CD4-positive, alpha-beta T cell (primary cell): ENCODE data around the gene LRSAM1. TPM values are rescaled to one million over a fixed set of nuclear protein-coding genes. Genes with fewer than 3 reads are reported as not detected.

Experiments
- ATAC-seq: fragments of 200-7000 bp; cut with Tn5 transposase; one replicate; pipeline ENCODE4 v1.10.0; 2022; ENCODE audit warnings: mild to moderate bottlenecking; ENCODE audit not compliant: poor library complexity
- CTCF ChIA-PET: fragments of 350-600 bp; sonication (Branson Sonifier 250); formaldehyde crosslinking; loops from one replicate; lab custom pipeline; 2021; ENCODE audit warnings: antibody characterized with exemption, inconsistent platforms; lab: Charles Lee
- POLR2A ChIA-PET: fragments of 350-600 bp; sonication (Branson Sonifier 250); formaldehyde crosslinking; loops from one replicate; lab custom pipeline; 2021; ENCODE audit warnings: antibody characterized with exemption, inconsistent platforms; lab: Charles Lee
- DNase-seq, 14 experiments: peaks; one replicate each; pipeline ENCODE4 v3.0.0-alpha.2; 2013 to 2020; ENCODE audit warnings: mixed read lengths in 2 of 14
- H3K27ac ChIP-seq, 2 donors: one replicate each; pipeline versions ENCODE4 v1.5.1 to v1.7.0; 2013; ENCODE audit warnings: low read length in 2 of 2, low read depth in 1 of 2, mild to moderate bottlenecking in 1 of 2
- H3K27me3 ChIP-seq, 2 experiments: 1 replicate in 1 of 2; 2 replicates in 1 of 2; pipeline versions ENCODE4 v1.6.1 to v1.7.0; 2013; ENCODE audit warnings: low read length in 2 of 2, control low read depth in 1 of 2, mild to moderate bottlenecking in 1 of 2, moderate library complexity in 1 of 2; ENCODE audit not compliant: insufficient read depth in 2 of 2, control insufficient read depth in 1 of 2
- H3K36me3 ChIP-seq: one replicate; pipeline ENCODE4 v1.6.1; 2013; ENCODE audit warnings: low read length, control low read depth; ENCODE audit not compliant: insufficient read depth
- H3K4me1 ChIP-seq: one replicate; pipeline ENCODE4 v1.6.1; 2013; ENCODE audit warnings: low read length, control low read depth; ENCODE audit not compliant: insufficient read depth
- H3K4me3 ChIP-seq: one replicate; pipeline ENCODE4 v1.5.1; 2013; ENCODE audit warnings: mild to moderate bottlenecking, low read length, moderate library complexity
- H3K9me3 ChIP-seq, 2 experiments: 1 replicate in 1 of 2; 2 replicates in 1 of 2; pipeline versions ENCODE4 v1.6.1 to v1.7.0; 2013; ENCODE audit warnings: low read length in 2 of 2, mild to moderate bottlenecking in 2 of 2, control low read depth in 1 of 2, moderate library complexity in 1 of 2; ENCODE audit not compliant: control insufficient read depth in 1 of 2, insufficient read depth in 1 of 2
- H3K27ac Mint-ChIP-seq: one replicate; pipeline ENCODE4 v1.8.0; 2020; ENCODE audit warnings: mixed read lengths
- H3K27me3 Mint-ChIP-seq: one replicate; pipeline ENCODE4 v1.8.0; 2021; ENCODE audit warnings: mixed read lengths
- H3K36me3 Mint-ChIP-seq: one replicate; pipeline ENCODE4 v1.8.0; 2021; ENCODE audit warnings: low read depth, mixed read lengths
- H3K4me1 Mint-ChIP-seq: one replicate; pipeline ENCODE4 v1.8.0; 2021; ENCODE audit warnings: low read depth, mixed read lengths
- H3K4me3 Mint-ChIP-seq: one replicate; pipeline ENCODE4 v1.8.0; 2020; ENCODE audit warnings: mild to moderate bottlenecking, mixed read lengths
- H3K9me3 Mint-ChIP-seq: one replicate; pipeline ENCODE4 v1.8.0; 2020; ENCODE audit warnings: mixed read lengths
- CTCF ChIP-seq: fragments of 200-600 bp; IDR thresholded peaks from one replicate; pipeline ENCODE4 v1.8.0; 2022; ENCODE audit warnings: antibody characterized with exemption, mild to moderate bottlenecking
- intact Hi-C, 2 experiments: fragments of 100-400 bp; cut with DNase I in 1 of 2; cut with micrococcal nuclease in 1 of 2; formaldehyde crosslinking; loops; one replicate each; pipeline versions ENCODE4 v1.15.1 to v1.9.0; 2023 to 2025; cut with DNase I, micrococcal nuclease
- total RNA-seq, 174 experiments: library from RNA in 2 of 174; stranded (reverse) in 2 of 174; gene quantifications; one replicate each; pipeline ENCODE4 v1.2.3 and lab custom pipeline; 2021 to 2026

LRSAM1 gene
- total RNA-seq, 2 experiments from 2014 or later = 11.4 to 16.0 TPM

GRCh38 chr9:127502706-127503378 lies 51.5 kb downstream of the LRSAM1 start:
- Histone ChIP-seq H3K27me3 (no peaks in the 10 kb centered on the region), H3K27ac (no peak overlapping the region), H3K36me3 (peaks cover 6% of the 10 kb centered on the region), H3K4me1 (peaks cover 3% of the 10 kb centered on the region), H3K9me3 (no peaks in the 10 kb centered on the region), H3K4me3 (no peak overlapping the region)
- Mint-ChIP-seq H3K27me3 (no peaks in the 10 kb centered on the region), H3K4me3 (no peak overlapping the region), H3K27ac (no peak overlapping the region), H3K4me1 (peaks cover 4% of the 10 kb centered on the region), H3K9me3 (no peaks in the 10 kb centered on the region), H3K36me3 (no peaks in the 10 kb centered on the region)
- intact Hi-C loops = no loop called here
- peak in 1 of 14 experiments; percentile 23 for DNase-seq
- TF ChIP-seq CTCF = no peak
- ATAC-seq = no peak
- ChIA-PET POLR2A (no interaction called here), CTCF (interaction anchor here (1.5 to 2.5 kb wide), 2 partner anchors 105 to 232 kb away, joined by 3 to 8 read pairs; partner anchors contain the start of gene TOR2A)

- H3K4me1 Mint-ChIP-seq = peaks cover 4% of the 10 kb centered on the region
- H3K36me3 Mint-ChIP-seq = no peaks in the 10 kb centered on the region
- ATAC-seq (no peak), DNase-seq (peak in 1 of 14 experiments; percentile 21)
- Histone ChIP-seq H3K9me3 (no peaks in the 10 kb centered on the region), H3K4me1 (peaks cover 3% of the 10 kb centered on the region), H3K27ac (no peak overlapping the region), H3K4me3 (no peak overlapping the region), H3K27me3 (no peaks in the 10 kb centered on the region), H3K36me3 (peaks cover 8% of the 10 kb centered on the region)
- CTCF ChIA-PET = interaction anchor here (1.5 to 2.5 kb wide), 2 partner anchors 105 to 231 kb away, joined by 3 to 8 read pairs; partner anchors contain the start of gene TOR2A
- no peaks in the 10 kb centered on the region for H3K27me3 Mint-ChIP-seq
- POLR2A ChIA-PET = no interaction called here
- H3K9me3 Mint-ChIP-seq = no peaks in the 10 kb centered on the region
- TF ChIP-seq CTCF = no peak
- no peak overlapping the region for H3K4me3 Mint-ChIP-seq
- intact Hi-C loops = no loop called here
- no peak overlapping the region for H3K27ac Mint-ChIP-seq
Measured at GRCh38 chr9:127503379-127503921, 52.1 kb downstream of the LRSAM1 start.

- ChIA-PET CTCF (interaction anchor here (0.8 to 2.5 kb wide), 3 partner anchors 81 to 230 kb away, joined by 3 to 8 read pairs (median 3); partner anchors contain the start of gene TOR2A), POLR2A (no interaction called here)
- Histone ChIP-seq H3K4me1 (peaks cover 3% of the 10 kb centered on the region), H3K27ac (no peak overlapping the region), H3K4me3 (no peak overlapping the region), H3K36me3 (peaks cover 9% of the 10 kb centered on the region), H3K9me3 (no peaks in the 10 kb centered on the region), H3K27me3 (no peaks in the 10 kb centered on the region)
- no peaks in the 10 kb centered on the region for H3K36me3 Mint-ChIP-seq
- peak; percentile 70 to 89 (median 78) for DNase-seq
- no peak overlapping the region for H3K27ac Mint-ChIP-seq
- H3K4me1 Mint-ChIP-seq = peaks cover 4% of the 10 kb centered on the region
- ATAC-seq = peak; percentile 93
- no peaks in the 10 kb centered on the region for H3K9me3 Mint-ChIP-seq
- intact Hi-C loops = loop anchor here (1.0 to 2.0 kb wide), 5 partner anchors 82 to 417 kb away; no protein-coding TSS in a partner anchor
- no peaks in the 10 kb centered on the region for H3K27me3 Mint-ChIP-seq
- no peak overlapping the region for H3K4me3 Mint-ChIP-seq
- TF ChIP-seq CTCF = peak; percentile 88
Measured at GRCh38 chr9:127503947-127504886, 52.9 kb downstream of the LRSAM1 start.
